MG63 (cell line): ENCODE measurements around the gene CLDN24. TPM values are rescaled to one million over a fixed set of nuclear protein-coding genes. Genes with fewer than 3 reads are reported as not detected.

Experiments used
- DNase-seq: peaks from one replicate; pipeline ENCODE4 v3.0.0-alpha.2; 2020
- H3K27me3 ChIP-seq: fragments of 250-450 bp; sonication (Bioruptor Pico); 2 replicates; pipeline ENCODE4 v1.5.1; 2020; ENCODE audit warnings: mild to moderate bottlenecking, moderate library complexity
- H3K36me3 ChIP-seq: fragments of 250-450 bp; sonication (Bioruptor Pico); 2 replicates; pipeline ENCODE4 v1.5.1; 2020; ENCODE audit warnings: mild to moderate bottlenecking, moderate library complexity
- H3K4me3 ChIP-seq: fragments of 250-450 bp; sonication (Bioruptor Pico); 2 replicates; pipeline ENCODE4 v1.5.1; 2020; ENCODE audit warnings: mild to moderate bottlenecking, moderate library complexity
- H3K9me3 ChIP-seq: fragments of 250-450 bp; sonication (Bioruptor Pico); 2 replicates; pipeline ENCODE4 v1.5.1; 2020; ENCODE audit warnings: mild to moderate bottlenecking, moderate library complexity
- total RNA-seq: library from RNA; depleted of rRNA; stranded (reverse); fragments of >200 nt; shearing (Covaris generic); gene quantifications from 2 replicates; pipeline ENCODE4 v1.2.3, GENCODE V29; 2014; ENCODE audit warnings: low replicate concordance; rRNA removed

Gene CLDN24
- total RNA-seq: not detected in 2 replicates

DNA sequence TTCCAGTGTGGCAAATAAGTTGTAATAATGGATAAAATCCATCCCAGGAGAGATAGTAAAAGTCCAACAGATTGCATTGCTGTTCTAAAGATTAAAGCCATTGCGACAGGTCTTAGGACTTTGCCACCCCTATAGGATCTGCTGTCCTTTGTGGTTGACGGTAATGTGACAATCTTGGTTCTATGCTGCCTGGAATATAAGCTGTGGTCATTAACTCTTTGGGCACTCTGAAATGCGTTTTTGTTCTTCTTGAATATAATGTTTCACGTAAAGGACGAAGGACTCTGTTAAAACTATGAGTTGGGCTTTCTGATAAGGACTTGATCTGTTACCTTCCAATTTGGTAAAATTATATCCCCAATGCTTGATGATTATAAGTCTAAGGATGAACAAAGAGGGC is at the start of gene CLDN24:
Gene CLDN24 (minus strand): TSS at position 101 of the 400 bp plus-strand sequence. CDS start 0 bp downstream, at position 101.
- 0 out of 2 replicates have a peak, but pooled peaks cover 2% of the 10 kb centered on the region for H3K9me3 ChIP-seq
- no peak within 1 kb of the TSS for H3K4me3 ChIP-seq
- no peak for DNase-seq
- no peaks in the 10 kb centered on the region for H3K27me3 ChIP-seq
- H3K36me3 ChIP-seq: no peaks in the 10 kb centered on the region

DNA sequence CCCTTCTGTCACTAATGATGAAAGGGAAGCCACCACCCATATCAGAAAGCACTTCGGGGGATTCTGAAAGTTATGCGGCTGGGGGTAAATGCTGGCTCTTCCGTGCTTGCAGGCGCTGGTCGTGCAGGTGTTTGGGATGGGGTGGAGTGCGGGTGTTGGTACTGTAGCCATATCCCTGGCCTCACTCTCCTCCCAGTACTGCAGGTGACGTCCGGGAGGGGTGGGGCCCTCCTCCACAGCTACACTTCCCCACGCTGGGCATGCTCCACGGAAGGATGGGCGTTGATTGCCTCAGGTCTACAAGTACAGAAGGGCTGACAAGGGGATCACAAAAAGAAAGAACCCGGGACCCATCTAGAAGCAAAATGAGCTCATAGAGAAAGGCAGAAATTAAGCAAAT is 48.6 kb upstream of the CLDN24 start:
- H3K36me3 ChIP-seq: no peaks in the 10 kb centered on the region

DNA sequence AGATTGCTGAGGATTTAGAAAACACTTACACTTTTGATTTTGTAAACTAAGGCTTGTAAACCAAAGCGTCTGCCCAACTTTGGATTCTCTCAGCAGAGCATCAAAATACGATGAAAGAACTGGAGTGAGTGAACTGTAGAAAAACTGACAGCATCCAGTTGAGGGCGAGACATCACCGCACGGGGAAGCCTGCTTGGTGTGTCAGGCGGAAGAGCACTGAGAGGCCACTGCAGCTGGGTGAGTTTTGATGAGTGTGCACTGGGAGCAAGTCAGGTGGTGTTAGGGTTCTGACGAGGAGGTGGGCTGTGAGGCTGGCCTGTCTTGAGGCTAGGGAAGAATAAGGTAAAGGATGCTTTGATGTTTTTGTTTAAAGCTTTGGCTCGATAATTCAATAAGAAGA is 46.8 kb upstream of the CLDN24 start:
- Histone ChIP-seq H3K9me3 (no peaks in the 10 kb centered on the region), H3K4me3 (no peak overlapping the region), H3K36me3 (no peaks in the 10 kb centered on the region), H3K27me3 (no peaks in the 10 kb centered on the region)
- no peak for DNase-seq

More for the DNA sequence above, 48.6 kb upstream of the CLDN24 start:
- H3K4me3 ChIP-seq: no peak overlapping the region
- DNase-seq: no peak
- no peaks in the 10 kb centered on the region for H3K9me3 ChIP-seq
- no peaks in the 10 kb centered on the region for H3K27me3 ChIP-seq

- no peaks in the 10 kb centered on the region for H3K36me3 ChIP-seq
- H3K27me3 ChIP-seq: no peaks in the 10 kb centered on the region
- no peaks in the 10 kb centered on the region for H3K9me3 ChIP-seq
- no peak overlapping the region for H3K4me3 ChIP-seq
- DNase-seq: no peak
Observed at GRCh38 chr4:183366206-183366835, 44.1 kb upstream of the CLDN24 start.

- DNase-seq: no peak
- no peak overlapping the region for H3K4me3 ChIP-seq
- no peaks in the 10 kb centered on the region for H3K36me3 ChIP-seq
- no peaks in the 10 kb centered on the region for H3K27me3 ChIP-seq
- H3K9me3 ChIP-seq: no peaks in the 10 kb centered on the region
Observed at GRCh38 chr4:183364025-183364424, 41.8 kb upstream of the CLDN24 start.

DNA sequence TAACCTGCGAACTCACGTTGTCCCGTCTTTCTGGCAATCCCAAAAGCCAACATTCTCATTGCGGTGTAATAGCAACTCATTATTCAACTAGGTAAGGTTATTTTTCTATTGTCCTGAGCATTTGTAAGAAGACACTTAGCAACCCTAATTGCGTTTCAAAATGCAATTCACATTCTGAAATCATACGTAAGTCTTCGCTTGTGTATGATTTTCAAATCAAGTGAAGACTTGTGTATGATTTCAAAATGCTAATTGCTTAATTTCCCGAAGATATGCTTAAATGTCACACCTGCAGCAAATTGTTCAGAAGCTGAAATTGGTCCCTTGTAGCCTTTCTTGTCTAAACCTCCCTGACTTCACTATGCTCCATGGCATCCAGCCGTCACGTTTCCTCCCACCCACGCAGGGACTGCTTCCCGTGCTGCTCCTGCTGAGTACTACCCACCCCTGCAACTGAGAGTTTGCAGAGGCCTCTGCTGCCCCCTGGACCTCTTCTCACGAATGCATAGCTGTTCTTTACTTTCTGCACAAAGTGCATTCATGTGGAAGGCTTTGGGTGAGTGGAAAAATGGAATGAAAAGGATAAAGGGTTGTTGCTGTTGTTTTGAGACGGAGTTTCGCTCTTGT is 40.8 kb upstream of the CLDN24 start:
- H3K4me3 ChIP-seq: no peak overlapping the region
- DNase-seq: peak; percentile 46
- H3K27me3 ChIP-seq: no peaks in the 10 kb centered on the region
- H3K9me3 ChIP-seq: no peaks in the 10 kb centered on the region
- no peaks in the 10 kb centered on the region for H3K36me3 ChIP-seq

DNA sequence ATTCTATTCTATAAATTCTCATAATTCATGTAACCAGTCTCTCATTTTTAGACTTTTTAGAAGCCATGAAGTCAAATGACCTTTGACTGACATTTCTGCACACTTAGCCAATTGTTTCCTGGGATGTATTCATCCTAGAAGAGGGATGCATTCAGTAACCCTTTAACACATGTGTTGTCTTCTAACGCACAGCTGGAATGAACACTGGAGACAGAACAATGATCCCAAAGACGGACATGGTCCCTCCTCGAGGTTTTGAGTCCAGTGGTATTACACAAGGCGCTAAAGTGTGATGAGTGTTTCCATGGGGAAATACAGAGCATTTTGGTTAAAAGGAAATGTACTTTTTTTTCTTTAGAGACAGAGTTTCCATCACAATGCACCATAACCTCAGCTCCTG is 39.8 kb upstream of the CLDN24 start:
- H3K9me3 ChIP-seq: no peaks in the 10 kb centered on the region
- no peaks in the 10 kb centered on the region for H3K27me3 ChIP-seq
- no peak for DNase-seq
- H3K4me3 ChIP-seq: no peak overlapping the region
- H3K36me3 ChIP-seq: no peaks in the 10 kb centered on the region

GRCh38 chr4:183360161-183360919 is 38.1 kb upstream of the CLDN24 start:
- Histone ChIP-seq H3K36me3 (no peaks in the 10 kb centered on the region), H3K9me3 (no peaks in the 10 kb centered on the region), H3K27me3 (no peaks in the 10 kb centered on the region), H3K4me3 (no peak overlapping the region)
- peak; percentile 42 for DNase-seq

DNA sequence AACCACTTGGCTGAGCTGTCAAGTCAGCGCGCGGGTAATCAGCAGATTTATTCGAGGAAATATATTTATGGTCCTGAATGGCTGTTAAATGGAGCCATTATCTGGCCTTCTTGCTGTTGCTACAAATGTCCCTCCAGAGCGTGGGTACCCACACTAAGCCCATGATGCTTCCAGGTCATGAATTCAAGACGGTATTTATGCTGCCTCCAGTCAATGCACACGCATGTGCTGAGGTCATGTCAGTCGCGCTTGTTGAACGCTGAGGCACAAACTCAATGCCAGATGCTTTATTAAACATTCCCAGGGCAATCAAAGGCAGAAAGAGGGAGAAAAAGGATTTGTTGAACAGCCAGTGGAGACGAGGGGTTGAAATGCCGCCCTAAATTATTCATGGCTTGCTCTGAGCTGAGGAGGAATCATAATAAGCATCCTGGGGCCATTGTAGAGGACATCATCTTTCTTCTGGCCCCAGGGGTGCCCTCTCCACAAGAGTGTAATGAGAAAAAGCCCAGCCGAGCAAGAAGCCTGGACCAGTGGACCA is 36.1 kb upstream of the CLDN24 start:
- DNase-seq: no peak
- Histone ChIP-seq H3K9me3 (no peaks in the 10 kb centered on the region), H3K36me3 (no peaks in the 10 kb centered on the region), H3K4me3 (no peak overlapping the region), H3K27me3 (no peaks in the 10 kb centered on the region)

- Histone ChIP-seq H3K27me3 (no peaks in the 10 kb centered on the region), H3K4me3 (no peak overlapping the region), H3K36me3 (no peaks in the 10 kb centered on the region), H3K9me3 (no peaks in the 10 kb centered on the region)
- DNase-seq: no peak
Observed at GRCh38 chr4:183356931-183357675, 34.9 kb upstream of the CLDN24 start.

DNA sequence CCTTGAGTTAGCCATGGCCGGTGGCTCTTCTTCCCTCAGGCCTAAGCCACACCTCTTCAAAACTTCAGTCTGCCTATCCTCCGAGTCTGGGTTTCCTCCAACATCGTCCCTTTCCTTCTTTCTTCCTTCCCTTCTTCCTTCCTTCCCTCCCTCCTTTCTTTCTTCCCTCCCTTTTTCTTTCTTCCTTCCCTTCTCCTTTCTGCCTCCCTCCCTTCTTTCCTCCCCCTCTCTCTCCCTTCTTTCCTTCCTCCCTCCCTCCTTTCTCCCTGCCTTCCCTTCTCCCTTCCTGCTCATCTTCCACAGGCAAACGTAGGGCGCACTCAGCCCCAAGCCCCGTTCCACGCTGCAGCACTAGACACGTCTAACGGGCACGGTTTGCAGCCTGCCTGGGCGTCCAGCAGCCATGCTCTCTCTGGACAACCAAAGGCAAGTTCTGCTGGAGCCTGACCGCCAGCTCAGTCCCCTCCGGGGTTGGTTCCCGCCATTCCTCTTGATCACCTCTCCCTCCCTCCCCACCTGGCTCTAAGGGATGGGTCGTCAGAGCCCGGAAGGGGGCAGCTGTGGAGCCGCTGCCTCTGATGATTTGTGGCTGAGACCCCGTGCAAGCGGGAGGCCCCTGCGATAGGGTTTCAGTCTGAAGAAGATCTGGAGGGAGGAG is 34.1 kb upstream of the CLDN24 start:
- H3K9me3 ChIP-seq: no peaks in the 10 kb centered on the region
- no peak overlapping the region for H3K4me3 ChIP-seq
- H3K36me3 ChIP-seq: no peaks in the 10 kb centered on the region
- no peaks in the 10 kb centered on the region for H3K27me3 ChIP-seq
- no peak for DNase-seq

DNA sequence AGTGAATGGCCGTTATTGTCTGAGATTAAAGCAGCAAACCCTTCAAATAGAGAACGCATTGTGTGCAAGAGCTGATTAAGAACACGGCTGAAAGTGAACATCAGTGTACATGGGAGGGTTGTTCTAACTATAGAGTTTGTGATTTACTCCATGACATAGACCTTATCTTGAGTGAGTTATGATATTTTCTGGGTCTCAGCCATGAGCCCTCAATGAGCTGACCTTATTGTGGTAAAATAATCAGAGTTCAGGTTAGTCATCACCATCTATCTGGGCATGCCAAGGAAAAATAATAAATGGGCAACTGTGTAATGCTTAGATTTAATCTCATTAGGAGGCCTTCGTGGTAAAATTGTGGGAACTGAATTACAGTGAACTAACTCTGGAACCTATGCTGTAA is 33.2 kb upstream of the CLDN24 start:
- Histone ChIP-seq H3K9me3 (no peaks in the 10 kb centered on the region), H3K4me3 (no peak overlapping the region), H3K36me3 (no peaks in the 10 kb centered on the region), H3K27me3 (no peaks in the 10 kb centered on the region)
- no peak for DNase-seq

GRCh38 chr4:183354219-183354618 is 32.0 kb upstream of the CLDN24 start:
- H3K9me3 ChIP-seq: no peaks in the 10 kb centered on the region
- no peaks in the 10 kb centered on the region for H3K27me3 ChIP-seq

GRCh38 chr4:183353557-183353956 is 31.3 kb upstream of the CLDN24 start:
- Histone ChIP-seq H3K36me3 (no peaks in the 10 kb centered on the region), H3K9me3 (no peaks in the 10 kb centered on the region), H3K4me3 (no peak overlapping the region), H3K27me3 (no peaks in the 10 kb centered on the region)
- no peak for DNase-seq

More at GRCh38 chr4:183354219-183354618, 32.0 kb upstream of the CLDN24 start:
- no peak for DNase-seq
- Histone ChIP-seq H3K4me3 (no peak overlapping the region), H3K36me3 (no peaks in the 10 kb centered on the region)

GRCh38 chr4:183352546-183352945 is 30.3 kb upstream of the CLDN24 start:
- no peak for DNase-seq
- Histone ChIP-seq H3K27me3 (no peaks in the 10 kb centered on the region), H3K36me3 (no peaks in the 10 kb centered on the region), H3K9me3 (no peaks in the 10 kb centered on the region), H3K4me3 (no peak overlapping the region)

DNA sequence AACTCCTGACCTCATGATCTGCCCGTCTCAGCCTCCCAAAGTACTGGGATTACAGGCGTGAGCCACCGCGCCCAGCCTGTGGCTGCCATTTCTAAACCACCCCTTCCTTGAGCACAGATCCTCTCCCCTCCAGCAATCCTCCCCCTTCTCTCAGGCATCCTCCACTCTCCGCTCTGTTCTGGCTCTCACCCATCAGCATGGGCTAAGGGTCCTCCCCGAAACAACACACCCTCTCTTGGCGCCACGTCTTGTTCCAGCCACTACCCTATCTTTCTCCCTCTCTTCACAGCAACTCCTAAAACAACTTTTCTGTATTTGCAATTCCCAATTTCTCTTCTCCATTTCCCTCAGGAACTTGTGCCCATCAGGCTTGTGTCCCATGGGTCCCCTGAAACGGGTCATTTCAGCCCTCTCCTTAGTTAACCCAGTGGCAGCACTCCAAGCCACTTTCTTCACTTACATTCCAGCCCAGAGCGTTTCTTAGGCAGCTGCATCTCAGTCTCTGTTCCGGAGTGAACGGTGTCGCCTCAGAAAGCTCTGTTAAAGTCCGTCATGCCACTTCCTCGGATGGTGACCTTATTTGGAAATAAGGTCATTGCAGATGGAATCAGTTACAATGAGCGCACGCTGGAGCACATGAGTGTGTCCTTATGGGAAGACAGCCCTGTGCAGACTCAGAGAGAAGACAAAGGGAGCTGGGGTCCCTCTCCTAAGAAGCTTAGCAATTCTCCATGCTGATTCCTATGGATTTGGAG is 28.3 kb upstream of the CLDN24 start:
- Histone ChIP-seq H3K36me3 (no peaks in the 10 kb centered on the region), H3K4me3 (no peak overlapping the region), H3K9me3 (no peaks in the 10 kb centered on the region), H3K27me3 (no peaks in the 10 kb centered on the region)
- DNase-seq: no peak
